ENCODE results near the gene DNAJC18.
A peak's percentile ranks its signal among the peaks of the same experiment; 100 is the strongest.

Gene DNAJC18

DNA sequence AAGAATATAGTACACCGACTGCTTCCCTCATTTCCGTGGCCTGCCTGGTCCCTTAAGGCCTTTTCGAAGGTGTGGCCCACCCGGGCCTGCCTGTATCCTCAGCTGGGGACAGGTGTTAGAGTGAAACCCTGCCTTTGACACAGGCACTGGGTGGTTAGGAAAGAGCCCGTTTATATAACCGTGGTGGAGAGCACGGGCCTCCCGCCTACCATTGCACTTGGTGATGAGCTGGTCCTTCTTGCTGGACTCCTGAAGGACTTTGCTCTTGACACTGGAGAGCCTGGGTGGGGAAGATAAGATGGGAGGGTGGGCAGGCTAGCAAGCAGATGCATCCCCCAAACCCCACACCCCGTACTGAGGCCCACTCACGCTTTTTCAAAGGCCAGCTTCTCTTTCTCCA, 37.8 kb downstream of the DNAJC18 start:
- no peak for DNase-seq (ENCODE audit: low read depth)
- Histone ChIP-seq H3K9me3 (ENCODE audit: control insufficient read depth, low read length) (no peaks in the 10 kb centered on the region), H3K36me3 (ENCODE audit: control insufficient read depth, insufficient read depth, low read length, severe bottlenecking) (no peaks in the 10 kb centered on the region), H3K9ac (ENCODE audit: low read length) (no peak overlapping the region), H3K4me1 (ENCODE audit: control insufficient read depth, insufficient read depth, low read length) (peaks cover 7% of the 10 kb centered on the region), H3K4me3 (ENCODE audit: low read length) (no peak overlapping the region), H3K27me3 (replicated peaks; ENCODE audit: control insufficient read depth, insufficient read depth, low read length) (no peaks in the 10 kb centered on the region)

DNA sequence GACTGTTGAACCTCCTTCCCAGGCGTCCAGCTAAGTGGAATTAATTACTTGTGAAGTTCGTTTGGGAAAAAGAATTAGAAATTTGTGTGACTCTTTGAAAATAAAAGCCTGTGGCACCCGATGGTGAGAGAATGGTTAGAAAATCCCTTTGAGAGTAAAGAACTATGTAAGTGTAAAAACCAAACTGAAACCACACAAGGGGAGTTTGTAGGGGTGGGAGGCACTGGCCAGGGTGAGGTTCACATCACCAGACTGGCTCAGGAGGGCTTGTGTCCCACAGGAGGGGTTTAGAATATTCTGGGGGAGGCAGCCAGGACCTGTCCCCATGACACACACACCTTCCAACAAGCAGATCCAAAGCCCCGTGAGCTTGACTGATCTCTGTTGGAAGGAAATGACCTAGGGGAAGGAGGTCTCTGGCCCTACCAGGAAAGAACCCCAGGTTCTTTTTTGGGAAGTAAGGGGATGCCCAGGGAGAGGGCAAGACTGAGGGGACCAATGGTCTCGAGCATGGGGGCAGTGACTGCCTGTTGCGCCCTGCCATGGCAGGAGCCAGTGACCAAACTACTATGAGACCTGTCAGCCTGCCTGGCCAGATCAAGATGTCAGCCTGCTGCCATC, 39.7 kb downstream of the DNAJC18 start:
- no peaks in the 10 kb centered on the region for H3K36me3 ChIP-seq (ENCODE audit: control insufficient read depth, insufficient read depth, low read length, severe bottlenecking)
- H3K9me3 ChIP-seq (ENCODE audit: control insufficient read depth, low read length), result no peaks in the 10 kb centered on the region
- no peak overlapping the region for H3K4me3 ChIP-seq (ENCODE audit: low read length)
- DNase-seq (ENCODE audit: low read depth), result no peak
- H3K27me3 ChIP-seq (replicated peaks; ENCODE audit: control insufficient read depth, insufficient read depth, low read length), result no peaks in the 10 kb centered on the region
- H3K4me1 ChIP-seq (ENCODE audit: control insufficient read depth, insufficient read depth, low read length), result peaks cover 7% of the 10 kb centered on the region
- no peak overlapping the region for H3K9ac ChIP-seq (ENCODE audit: low read length)

DNA sequence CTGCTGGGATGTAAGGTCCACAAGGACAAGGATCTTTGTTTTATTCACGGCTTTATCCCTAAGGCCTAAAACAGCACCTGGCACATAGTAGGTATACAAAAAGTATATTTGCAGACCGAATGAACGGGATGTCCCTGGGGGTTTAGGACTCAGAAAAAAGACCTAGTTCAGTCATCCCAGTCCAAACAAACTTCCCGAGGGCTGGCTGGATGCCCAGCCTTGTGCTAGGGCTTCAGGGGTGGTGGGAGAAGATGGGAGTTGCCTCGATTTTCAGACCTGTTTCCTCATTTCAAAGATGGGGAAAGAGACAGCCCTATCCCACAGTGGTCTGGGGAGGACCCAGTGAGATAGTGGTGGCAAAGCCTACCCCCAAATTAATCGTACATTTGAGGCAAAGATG, 41.4 kb downstream of the DNAJC18 start:
- Histone ChIP-seq H3K4me1 (ENCODE audit: control insufficient read depth, insufficient read depth, low read length) (peaks cover 4% of the 10 kb centered on the region), H3K4me3 (ENCODE audit: low read length) (no peak overlapping the region), H3K36me3 (ENCODE audit: control insufficient read depth, insufficient read depth, low read length, severe bottlenecking) (no peaks in the 10 kb centered on the region), H3K9ac (ENCODE audit: low read length) (no peak overlapping the region), H3K9me3 (ENCODE audit: control insufficient read depth, low read length) (no peaks in the 10 kb centered on the region), H3K27me3 (replicated peaks; ENCODE audit: control insufficient read depth, insufficient read depth, low read length) (peaks cover 11% of the 10 kb centered on the region)
- no peak for DNase-seq (ENCODE audit: low read depth)

DNA sequence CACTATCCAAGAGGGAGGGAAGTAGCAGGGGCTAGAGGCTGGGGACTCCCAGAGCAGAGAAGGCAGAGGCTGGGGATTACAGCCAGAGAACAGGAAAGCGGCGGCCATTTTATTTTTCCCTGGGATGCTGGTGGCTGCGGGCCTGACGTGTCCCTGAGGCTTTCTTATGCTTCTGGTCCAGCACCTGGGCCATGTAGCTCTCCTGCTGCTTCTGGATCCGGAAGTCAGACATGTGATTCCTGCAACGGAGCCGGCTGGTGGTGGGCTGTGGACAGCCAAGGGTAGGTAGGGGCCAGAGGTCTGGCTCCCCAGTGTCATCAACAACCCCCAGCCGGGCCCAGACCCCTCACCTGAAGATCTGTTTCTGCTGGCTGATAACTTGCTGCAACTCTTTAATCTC, 42.6 kb downstream of the DNAJC18 start:
- Histone ChIP-seq H3K27me3 (replicated peaks; ENCODE audit: control insufficient read depth, insufficient read depth, low read length) (peaks cover 12% of the 10 kb centered on the region), H3K4me1 (ENCODE audit: control insufficient read depth, insufficient read depth, low read length) (peaks cover 3% of the 10 kb centered on the region), H3K9ac (ENCODE audit: low read length) (no peak overlapping the region), H3K9me3 (ENCODE audit: control insufficient read depth, low read length) (no peaks in the 10 kb centered on the region), H3K36me3 (ENCODE audit: control insufficient read depth, insufficient read depth, low read length, severe bottlenecking) (no peaks in the 10 kb centered on the region), H3K4me3 (ENCODE audit: low read length) (no peak overlapping the region)
- no peak for DNase-seq (ENCODE audit: low read depth)

DNA sequence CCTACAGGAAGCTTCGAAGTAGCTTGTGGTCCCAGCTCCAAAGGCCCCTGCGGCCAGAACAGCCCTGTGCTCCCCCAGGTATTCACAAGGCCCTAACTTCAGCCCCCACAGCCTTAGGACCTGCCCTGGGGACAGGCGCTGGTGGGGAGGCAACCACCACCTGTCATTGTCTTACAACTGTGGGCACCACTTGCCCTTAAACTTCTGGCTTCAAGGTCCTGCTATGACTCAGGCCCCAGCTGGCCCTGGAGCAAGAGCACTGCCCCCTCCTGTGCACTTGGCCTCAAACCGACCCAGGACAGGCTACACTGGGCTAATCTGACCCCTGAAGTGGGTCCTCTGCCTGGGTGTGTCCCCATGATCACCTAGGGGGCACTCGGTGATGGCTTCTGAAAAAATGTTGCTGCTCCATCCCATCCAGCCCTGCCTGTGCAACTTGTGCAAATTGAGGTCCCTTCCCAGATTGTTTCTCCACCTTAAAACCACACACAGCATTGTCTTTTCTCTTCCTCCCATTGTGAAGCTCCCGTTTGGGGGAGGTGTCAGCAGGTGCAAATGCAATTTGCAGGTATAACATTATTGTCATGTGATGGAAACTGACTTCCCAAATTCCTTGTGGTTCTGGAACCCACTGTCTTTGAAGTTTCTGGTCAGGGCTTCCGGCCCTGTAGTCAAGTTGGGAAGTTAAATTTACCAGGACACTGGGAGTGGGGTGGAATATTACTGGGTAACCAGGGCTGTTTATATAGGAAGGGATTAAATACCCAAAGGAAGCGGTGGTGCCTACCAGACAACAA, 43.3 kb downstream of the DNAJC18 start:
- DNase-seq (ENCODE audit: low read depth), result no peak
- Histone ChIP-seq H3K36me3 (ENCODE audit: control insufficient read depth, insufficient read depth, low read length, severe bottlenecking) (no peaks in the 10 kb centered on the region), H3K27me3 (replicated peaks; ENCODE audit: control insufficient read depth, insufficient read depth, low read length) (peaks cover 12% of the 10 kb centered on the region), H3K9ac (ENCODE audit: low read length) (no peak overlapping the region), H3K4me1 (ENCODE audit: control insufficient read depth, insufficient read depth, low read length) (peaks cover 9% of the 10 kb centered on the region), H3K9me3 (ENCODE audit: control insufficient read depth, low read length) (no peaks in the 10 kb centered on the region), H3K4me3 (ENCODE audit: low read length) (no peak overlapping the region)

DNA sequence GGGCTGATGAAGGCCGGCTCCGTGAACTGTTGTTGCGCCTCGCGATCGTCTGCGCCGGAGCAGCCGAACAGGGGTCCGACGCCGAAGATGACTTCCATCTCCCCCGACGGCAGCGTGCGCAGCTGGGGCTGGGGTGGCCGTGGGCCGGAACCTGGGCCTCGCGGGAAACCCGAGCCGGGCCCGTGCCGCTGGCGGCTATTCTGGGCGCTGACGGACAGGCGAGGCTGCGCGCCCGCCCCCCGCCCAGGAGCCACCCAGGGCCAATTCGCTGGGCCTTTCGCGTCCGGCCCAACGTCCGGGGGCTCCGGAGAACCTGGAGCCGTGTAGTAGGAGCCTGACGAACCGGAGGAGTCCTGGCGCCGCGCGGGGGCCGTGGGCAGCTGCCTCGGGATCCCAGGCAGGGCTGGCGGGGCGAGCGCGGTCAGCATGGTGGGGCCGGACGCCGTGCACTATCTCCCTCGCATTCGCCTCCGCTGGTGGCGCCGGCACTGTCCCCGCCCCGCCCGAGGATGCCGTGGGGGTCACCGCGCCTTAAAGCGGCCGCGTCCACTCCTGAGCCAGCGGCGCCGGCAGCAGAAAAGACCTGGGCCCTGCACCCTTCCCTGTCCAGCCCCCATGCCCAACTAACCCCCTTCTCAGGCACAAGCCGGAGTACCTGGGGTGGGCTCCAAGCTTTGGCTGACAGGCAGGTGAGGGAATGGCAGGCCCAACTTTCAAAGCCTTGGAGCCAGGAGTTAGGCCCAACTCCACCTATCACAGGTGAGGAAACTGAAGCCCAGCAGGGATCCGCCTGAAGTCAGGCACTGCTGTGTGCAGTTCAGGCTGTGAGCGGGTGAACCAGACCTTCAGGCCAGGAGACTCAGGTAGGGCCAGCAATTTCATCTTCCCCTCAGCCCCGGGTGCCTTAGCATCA, 44.4 kb downstream of the DNAJC18 start, which contains the start of gene PROB1:
Gene PROB1 (minus strand): TSS at position 451 of the 913 bp plus-strand sequence. CDS start 23 bp downstream, at position 428.
- H3K9ac ChIP-seq (ENCODE audit: low read length), result peak within 1 kb of the TSS; percentile 46
- no peaks in the 10 kb centered on the region for H3K36me3 ChIP-seq (ENCODE audit: control insufficient read depth, insufficient read depth, low read length, severe bottlenecking)
- peaks cover 12% of the 10 kb centered on the region for H3K27me3 ChIP-seq (replicated peaks; ENCODE audit: control insufficient read depth, insufficient read depth, low read length)
- DNase-seq (ENCODE audit: low read depth), result no peak
- no peaks in the 10 kb centered on the region for H3K9me3 ChIP-seq (ENCODE audit: control insufficient read depth, low read length)
- H3K4me3 ChIP-seq (ENCODE audit: low read length), result peak within 1 kb of the TSS; percentile 71
- H3K4me1 ChIP-seq (ENCODE audit: control insufficient read depth, insufficient read depth, low read length), result peaks cover 10% of the 10 kb centered on the region

DNA sequence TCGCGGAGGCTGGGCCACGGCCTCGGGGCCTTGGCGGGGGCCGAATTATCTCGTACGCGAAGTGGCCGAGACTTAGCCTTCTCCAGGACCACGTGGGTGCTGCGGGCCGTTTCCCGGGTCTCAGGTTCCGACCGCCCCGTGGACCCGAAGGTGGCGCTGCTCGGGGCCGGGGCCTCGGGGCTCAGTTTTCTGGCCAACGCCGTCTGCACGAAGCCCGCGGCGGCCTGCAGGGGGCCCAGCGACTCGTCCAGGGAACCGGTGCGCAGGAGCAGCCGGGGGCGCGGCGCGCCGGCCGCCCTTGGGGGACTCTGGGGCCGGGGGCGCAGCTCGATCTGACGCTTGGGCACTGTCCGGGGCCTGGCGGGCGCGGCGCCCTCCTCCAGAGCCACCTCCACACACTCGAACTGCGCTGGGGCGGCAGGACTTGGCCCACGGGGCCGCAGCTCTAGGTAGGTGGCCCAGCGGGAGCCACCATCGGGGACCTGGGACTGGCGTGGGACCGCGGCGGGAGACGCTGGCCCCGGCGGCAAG, 45.1 kb downstream of the DNAJC18 start:
- no peaks in the 10 kb centered on the region for H3K36me3 ChIP-seq (ENCODE audit: control insufficient read depth, insufficient read depth, low read length, severe bottlenecking)
- peak overlapping the region; percentile 46 for H3K9ac ChIP-seq (ENCODE audit: low read length)
- H3K4me3 ChIP-seq (ENCODE audit: low read length), result peak overlapping the region; percentile 71
- H3K4me1 ChIP-seq (ENCODE audit: control insufficient read depth, insufficient read depth, low read length), result peaks cover 10% of the 10 kb centered on the region
- peaks cover 12% of the 10 kb centered on the region for H3K27me3 ChIP-seq (replicated peaks; ENCODE audit: control insufficient read depth, insufficient read depth, low read length)
- no peaks in the 10 kb centered on the region for H3K9me3 ChIP-seq (ENCODE audit: control insufficient read depth, low read length)
- DNase-seq (ENCODE audit: low read depth), result peak; percentile 54

DNA sequence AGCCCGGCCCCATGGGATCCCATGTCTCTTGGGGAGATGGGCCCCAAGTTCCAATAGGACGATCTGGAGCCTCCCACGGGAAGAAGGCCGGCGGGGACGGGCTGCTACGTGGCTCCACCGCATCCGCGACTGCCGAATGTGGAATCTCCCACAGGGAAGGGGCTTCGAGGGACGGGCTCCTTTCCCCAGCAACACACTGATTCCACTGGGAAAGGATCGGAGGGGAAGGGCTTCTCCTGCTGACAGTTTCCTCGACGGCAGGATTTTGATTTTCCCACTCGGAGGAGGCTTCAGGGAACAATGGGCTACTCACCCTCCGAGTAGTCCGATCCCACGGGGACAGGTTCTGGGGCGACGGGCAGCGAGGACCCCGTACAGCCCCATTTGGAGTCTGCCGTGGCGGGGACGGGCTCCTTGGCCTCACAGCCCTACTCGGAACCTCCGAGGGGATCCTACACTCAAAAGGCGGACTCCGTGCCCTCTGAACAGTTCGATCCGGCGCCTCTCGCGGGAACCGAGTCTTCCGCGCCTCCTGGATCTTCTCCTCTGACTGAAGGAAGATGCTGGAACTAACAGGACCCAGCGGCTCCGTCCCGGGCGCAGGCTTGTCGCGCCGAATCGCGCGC, 45.7 kb downstream of the DNAJC18 start:
- H3K9me3 ChIP-seq (ENCODE audit: control insufficient read depth, low read length), result no peaks in the 10 kb centered on the region
- peaks cover 12% of the 10 kb centered on the region for H3K27me3 ChIP-seq (replicated peaks; ENCODE audit: control insufficient read depth, insufficient read depth, low read length)
- peak overlapping the region; percentile 71 for H3K4me3 ChIP-seq (ENCODE audit: low read length)
- H3K36me3 ChIP-seq (ENCODE audit: control insufficient read depth, insufficient read depth, low read length, severe bottlenecking), result no peaks in the 10 kb centered on the region
- DNase-seq (ENCODE audit: low read depth), result no peak
- H3K9ac ChIP-seq (ENCODE audit: low read length), result peak overlapping the region; percentile 46
- peaks cover 10% of the 10 kb centered on the region for H3K4me1 ChIP-seq (ENCODE audit: control insufficient read depth, insufficient read depth, low read length)

DNA sequence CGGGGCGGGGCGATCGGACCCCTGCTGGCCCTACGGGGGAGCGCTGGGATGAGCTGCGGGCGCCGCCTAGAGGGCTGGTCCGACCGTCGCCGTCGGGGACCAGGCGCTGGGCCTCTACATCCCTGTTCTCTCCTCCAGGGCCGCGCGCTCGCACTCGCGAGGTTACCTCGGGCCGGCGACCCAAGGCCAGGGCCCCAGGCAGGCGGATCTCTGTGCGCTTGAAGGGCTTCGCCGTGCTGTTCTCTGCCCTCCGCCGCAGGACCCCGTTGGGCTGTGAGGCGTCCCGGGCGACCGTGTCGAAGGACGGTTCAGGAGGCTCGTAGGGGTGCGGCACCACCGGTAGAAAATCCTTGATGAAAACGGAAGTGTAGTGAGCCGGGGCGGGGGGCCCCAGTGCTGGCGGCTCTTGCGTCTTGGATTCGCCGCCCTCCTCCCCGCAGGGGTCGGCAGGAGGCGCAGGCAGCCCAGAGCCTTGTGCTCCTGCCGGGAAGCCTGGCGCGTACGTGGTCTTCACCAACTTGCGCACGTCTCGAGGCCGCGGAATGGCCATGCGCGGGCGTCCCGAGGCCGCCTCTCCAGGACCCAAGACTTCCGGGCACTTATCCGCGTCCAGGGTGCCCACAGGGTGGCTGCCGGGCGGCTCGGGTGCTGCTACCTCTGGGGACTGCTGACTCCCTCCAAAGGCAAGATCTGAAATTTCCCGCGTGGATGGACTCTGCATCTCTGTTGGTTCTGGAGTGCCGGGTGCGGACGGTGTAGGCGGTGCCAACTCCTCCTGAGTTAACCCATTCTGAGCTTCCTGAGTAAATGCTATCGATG, 46.4 kb downstream of the DNAJC18 start:
- no peaks in the 10 kb centered on the region for H3K36me3 ChIP-seq (ENCODE audit: control insufficient read depth, insufficient read depth, low read length, severe bottlenecking)
- H3K4me1 ChIP-seq (ENCODE audit: control insufficient read depth, insufficient read depth, low read length), result peaks cover 10% of the 10 kb centered on the region
- H3K4me3 ChIP-seq (ENCODE audit: low read length), result peak overlapping the region; percentile 71
- H3K9ac ChIP-seq (ENCODE audit: low read length), result peak overlapping the region; percentile 46
- DNase-seq (ENCODE audit: low read depth), result peak; percentile 34
- H3K27me3 ChIP-seq (replicated peaks; ENCODE audit: control insufficient read depth, insufficient read depth, low read length), result peaks cover 12% of the 10 kb centered on the region
- no peaks in the 10 kb centered on the region for H3K9me3 ChIP-seq (ENCODE audit: control insufficient read depth, low read length)

DNA sequence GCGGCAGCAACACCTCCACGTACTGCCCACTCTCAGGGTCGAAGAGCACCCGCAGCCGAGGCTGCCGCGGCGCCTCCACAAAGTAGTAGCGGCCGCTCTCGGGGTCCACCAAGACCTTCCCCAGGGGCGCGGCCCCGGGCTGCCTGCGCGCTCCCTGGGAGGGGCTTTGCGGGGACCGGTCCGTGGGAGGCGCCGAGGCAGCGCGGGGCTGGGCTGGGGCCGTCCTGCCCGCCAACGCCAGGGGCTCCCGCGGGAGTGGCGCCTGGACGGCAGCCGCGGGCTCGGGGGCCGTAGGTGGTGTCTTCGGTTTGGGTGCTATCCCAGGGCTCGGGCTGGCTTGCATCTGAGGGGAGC, 47.0 kb downstream of the DNAJC18 start:
- no peaks in the 10 kb centered on the region for H3K36me3 ChIP-seq (ENCODE audit: control insufficient read depth, insufficient read depth, low read length, severe bottlenecking)
- no peak for DNase-seq (ENCODE audit: low read depth)
- peak overlapping the region; percentile 71 for H3K4me3 ChIP-seq (ENCODE audit: low read length)
- no peak overlapping the region for H3K9ac ChIP-seq (ENCODE audit: low read length)
- peaks cover 12% of the 10 kb centered on the region for H3K27me3 ChIP-seq (replicated peaks; ENCODE audit: control insufficient read depth, insufficient read depth, low read length)
- no peaks in the 10 kb centered on the region for H3K9me3 ChIP-seq (ENCODE audit: control insufficient read depth, low read length)
- H3K4me1 ChIP-seq (ENCODE audit: control insufficient read depth, insufficient read depth, low read length), result peaks cover 10% of the 10 kb centered on the region
